Activated CD8-positive, alpha-beta T cell treated with anti-CD3 and anti-CD28 coated beads for 36 hours (primary cell): ENCODE results near the gene CCDC188. TPM values are rescaled to one million over a fixed set of nuclear protein-coding genes. Genes with fewer than 3 reads are reported as not detected.

Source experiments
- ATAC-seq: fragments of 200-7000 bp; cut with Tn5 transposase; one replicate; pipeline ENCODE4 v1.10.0; 2021; ENCODE audit warnings: mild to moderate bottlenecking, moderate library complexity
- CTCF ChIA-PET: fragments of 350-600 bp; sonication (Branson Sonifier 250); formaldehyde crosslinking; loops from one replicate; lab custom pipeline; 2021; ENCODE audit warnings: antibody characterized with exemption; lab: Charles Lee
- POLR2A ChIA-PET: fragments of 350-600 bp; sonication (Branson Sonifier 250); formaldehyde crosslinking; loops from one replicate; lab custom pipeline; 2021; ENCODE audit warnings: antibody characterized with exemption; lab: Charles Lee
- DNase-seq: peaks from one replicate; pipeline ENCODE4 v3.0.0-alpha.2; 2020
- H3K27ac Mint-ChIP-seq: one replicate; pipeline ENCODE4 v1.8.0; 2021; ENCODE audit warnings: mild to moderate bottlenecking, mixed read lengths
- H3K27me3 Mint-ChIP-seq: one replicate; pipeline ENCODE4 v1.8.0; 2021; ENCODE audit warnings: mixed read lengths
- H3K36me3 Mint-ChIP-seq: one replicate; pipeline ENCODE4 v1.8.0; 2021; ENCODE audit warnings: low read depth, mixed read lengths
- H3K4me1 Mint-ChIP-seq: one replicate; pipeline ENCODE4 v1.8.0; 2021; ENCODE audit warnings: low read depth, mixed read lengths
- H3K4me3 Mint-ChIP-seq: one replicate; pipeline ENCODE4 v1.8.0; 2021; ENCODE audit warnings: mild to moderate bottlenecking, moderate library complexity, mixed read lengths
- H3K9me3 Mint-ChIP-seq: one replicate; pipeline ENCODE4 v1.8.0; 2021; ENCODE audit warnings: mixed read lengths
- intact Hi-C: fragments of 100-400 bp; cut with micrococcal nuclease; formaldehyde crosslinking; loops from one replicate; pipeline ENCODE4 v1.10.0; 2022
- total RNA-seq, 2 experiments: library from RNA; stranded (reverse); gene quantifications; one replicate each; pipeline ENCODE4 v1.2.3, GENCODE V29; 2021
- TF ChIP-seq, protein P1 (sequence below): fragments of 200-600 bp; IDR thresholded peaks from one replicate; pipeline ENCODE4 v1.8.0; 2022; ENCODE audit warnings: antibody characterized with exemption, mild to moderate bottlenecking

Gene CCDC188
- total RNA-seq, 2 experiments from 2014 or later = not detected

DNA sequence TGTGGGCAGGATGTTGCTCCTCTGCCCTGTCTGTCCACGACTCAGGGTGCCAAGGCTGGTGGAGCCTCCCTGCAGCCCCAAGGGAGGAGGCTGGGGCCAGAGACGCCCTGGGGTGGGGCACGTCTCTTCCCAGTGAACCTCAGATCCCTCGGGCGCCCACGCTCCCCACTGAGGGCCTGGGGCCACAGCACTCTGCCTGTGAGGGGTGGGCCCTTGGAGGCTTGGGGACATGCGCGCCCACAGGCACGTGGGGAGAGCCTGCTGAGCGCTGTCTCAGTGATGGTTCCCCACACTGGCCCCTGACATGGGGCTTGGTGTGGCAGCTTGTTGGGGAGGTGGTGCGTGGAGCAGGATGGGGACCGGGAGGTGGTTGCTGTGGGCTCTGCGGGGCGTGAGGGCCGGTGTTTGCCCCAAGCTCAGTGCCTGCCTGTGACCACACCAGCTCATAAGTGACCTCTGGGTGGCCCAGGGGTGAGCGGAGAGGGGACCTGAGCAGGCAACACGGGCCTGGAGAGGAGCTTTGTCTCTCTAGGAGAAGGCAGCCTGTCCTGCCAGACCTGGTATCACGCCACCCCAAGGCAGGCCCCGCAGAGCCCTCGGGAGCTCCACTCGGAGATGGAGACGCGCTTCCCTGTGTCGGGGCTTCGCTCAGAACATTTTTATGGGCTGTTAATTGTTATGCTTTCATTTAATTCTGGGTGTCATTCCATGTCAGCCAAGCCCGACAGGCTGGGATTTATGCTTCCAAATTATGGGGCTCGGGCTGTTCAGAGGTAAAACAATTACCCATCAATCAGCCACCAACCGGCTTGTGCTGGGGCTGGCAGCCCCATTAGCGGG lies 27.4 kb upstream of the CCDC188 start:
- H3K4me3 Mint-ChIP-seq = no peak overlapping the region
- no peak for DNase-seq
- CTCF ChIA-PET = interaction anchor here (1.5 kb wide), 1 partner anchor 61 kb away, joined by 3 read pairs; no protein-coding TSS in a partner anchor
- TF ChIP-seq, protein P1, sequence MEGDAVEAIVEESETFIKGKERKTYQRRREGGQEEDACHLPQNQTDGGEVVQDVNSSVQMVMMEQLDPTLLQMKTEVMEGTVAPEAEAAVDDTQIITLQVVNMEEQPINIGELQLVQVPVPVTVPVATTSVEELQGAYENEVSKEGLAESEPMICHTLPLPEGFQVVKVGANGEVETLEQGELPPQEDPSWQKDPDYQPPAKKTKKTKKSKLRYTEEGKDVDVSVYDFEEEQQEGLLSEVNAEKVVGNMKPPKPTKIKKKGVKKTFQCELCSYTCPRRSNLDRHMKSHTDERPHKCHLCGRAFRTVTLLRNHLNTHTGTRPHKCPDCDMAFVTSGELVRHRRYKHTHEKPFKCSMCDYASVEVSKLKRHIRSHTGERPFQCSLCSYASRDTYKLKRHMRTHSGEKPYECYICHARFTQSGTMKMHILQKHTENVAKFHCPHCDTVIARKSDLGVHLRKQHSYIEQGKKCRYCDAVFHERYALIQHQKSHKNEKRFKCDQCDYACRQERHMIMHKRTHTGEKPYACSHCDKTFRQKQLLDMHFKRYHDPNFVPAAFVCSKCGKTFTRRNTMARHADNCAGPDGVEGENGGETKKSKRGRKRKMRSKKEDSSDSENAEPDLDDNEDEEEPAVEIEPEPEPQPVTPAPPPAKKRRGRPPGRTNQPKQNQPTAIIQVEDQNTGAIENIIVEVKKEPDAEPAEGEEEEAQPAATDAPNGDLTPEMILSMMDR = no peak
- POLR2A ChIA-PET = interaction anchor here (0.9 kb wide), 1 partner anchor 14 kb away, joined by 3 read pairs; no protein-coding TSS in a partner anchor
- no peaks in the 10 kb centered on the region for H3K9me3 Mint-ChIP-seq
- H3K4me1 Mint-ChIP-seq = no peaks in the 10 kb centered on the region
- H3K27me3 Mint-ChIP-seq = no peaks in the 10 kb centered on the region
- H3K36me3 Mint-ChIP-seq = no peaks in the 10 kb centered on the region
- ATAC-seq = no peak
- H3K27ac Mint-ChIP-seq = no peak overlapping the region
- intact Hi-C loops = no loop called here

DNA sequence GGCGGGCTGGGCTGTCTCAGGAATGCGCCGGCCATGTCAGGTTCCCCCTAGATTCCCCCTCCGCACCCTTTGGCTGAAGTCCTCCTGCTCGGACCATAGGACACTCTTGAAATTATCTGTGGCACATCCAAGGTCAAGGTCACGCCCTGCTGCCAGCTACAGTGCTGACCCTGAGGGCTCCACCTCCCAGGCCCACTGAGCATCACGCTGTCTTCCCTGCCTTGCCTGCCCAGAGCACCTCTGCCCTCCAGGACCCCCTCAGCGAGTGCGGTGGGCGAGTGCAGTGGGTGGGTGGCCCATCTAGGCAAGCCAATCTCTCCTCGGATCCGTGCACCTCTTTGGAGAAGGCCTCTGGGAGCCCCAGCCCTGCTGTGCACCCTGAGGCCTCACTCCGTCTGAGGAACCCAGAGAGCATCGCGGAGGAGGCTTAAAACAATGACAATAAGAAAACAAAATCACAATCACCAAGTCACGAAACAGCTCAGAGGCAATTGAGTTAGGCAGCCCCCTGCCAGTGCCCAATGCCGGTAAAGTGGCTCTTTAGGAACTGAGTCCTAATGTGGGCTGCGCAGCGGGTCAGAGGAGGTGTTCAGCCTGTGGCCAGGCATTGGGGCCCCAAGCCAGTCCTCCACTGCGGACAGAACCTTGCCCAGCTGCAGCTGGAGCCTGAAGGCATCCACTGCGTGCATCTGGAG lies 26.5 kb upstream of the CCDC188 start:
- Mint-ChIP-seq H3K4me3 (no peak overlapping the region), H3K27me3 (no peaks in the 10 kb centered on the region), H3K27ac (no peak overlapping the region), H3K9me3 (no peaks in the 10 kb centered on the region), H3K4me1 (no peaks in the 10 kb centered on the region), H3K36me3 (no peaks in the 10 kb centered on the region)
- CTCF ChIA-PET = interaction anchor here (1.5 kb wide), 1 partner anchor 62 kb away, joined by 3 read pairs; no protein-coding TSS in a partner anchor
- intact Hi-C loops = no loop called here
- DNase-seq (no peak), ATAC-seq (no peak)
- POLR2A ChIA-PET = no interaction called here
- TF ChIP-seq, protein P1 = no peak

DNA sequence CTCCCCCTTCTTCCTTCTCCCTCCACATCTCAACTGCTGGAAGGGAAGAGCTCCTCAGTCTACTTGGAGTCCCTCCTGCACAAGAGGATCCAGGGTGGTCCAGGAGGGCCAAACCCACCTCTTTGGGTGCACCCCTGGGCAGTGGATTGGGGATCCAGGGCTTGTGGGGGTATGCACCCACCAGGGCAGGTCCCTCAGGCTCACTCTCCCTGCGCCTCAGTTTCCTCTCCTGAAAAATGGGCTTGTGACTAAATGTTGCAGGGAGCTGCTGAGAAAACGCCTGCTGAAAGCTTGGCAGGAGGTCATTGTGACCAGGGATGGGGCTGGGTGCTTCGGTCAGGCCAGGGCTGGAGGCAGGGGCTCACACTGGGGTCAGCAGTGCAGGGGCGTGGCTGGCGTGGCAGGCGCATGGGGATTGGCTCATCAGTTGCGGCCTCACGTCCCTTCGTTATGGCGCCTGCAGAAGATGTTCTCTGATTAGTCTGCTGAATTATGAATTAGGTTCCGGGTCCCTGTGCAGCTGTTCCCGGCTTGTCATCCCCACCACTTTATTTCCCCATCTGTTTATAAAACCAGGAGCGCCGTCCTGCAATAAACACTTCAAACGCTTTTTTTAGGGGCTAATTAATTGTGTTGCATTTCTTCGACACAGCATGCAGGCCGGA lies 25.7 kb upstream of the CCDC188 start:
- H3K36me3 Mint-ChIP-seq = no peaks in the 10 kb centered on the region
- ATAC-seq (no peak), DNase-seq (no peak)
- intact Hi-C loops = no loop called here
- TF ChIP-seq, protein P1 = no peak
- H3K9me3 Mint-ChIP-seq = no peaks in the 10 kb centered on the region
- CTCF ChIA-PET = interaction anchor here (1.5 kb wide), 2 partner anchors 63 to 82 kb away, joined by 3 read pairs; no protein-coding TSS in a partner anchor
- H3K4me3 Mint-ChIP-seq = no peak overlapping the region
- H3K4me1 Mint-ChIP-seq = no peaks in the 10 kb centered on the region
- POLR2A ChIA-PET = no interaction called here
- H3K27me3 Mint-ChIP-seq = no peaks in the 10 kb centered on the region
- no peak overlapping the region for H3K27ac Mint-ChIP-seq

DNA sequence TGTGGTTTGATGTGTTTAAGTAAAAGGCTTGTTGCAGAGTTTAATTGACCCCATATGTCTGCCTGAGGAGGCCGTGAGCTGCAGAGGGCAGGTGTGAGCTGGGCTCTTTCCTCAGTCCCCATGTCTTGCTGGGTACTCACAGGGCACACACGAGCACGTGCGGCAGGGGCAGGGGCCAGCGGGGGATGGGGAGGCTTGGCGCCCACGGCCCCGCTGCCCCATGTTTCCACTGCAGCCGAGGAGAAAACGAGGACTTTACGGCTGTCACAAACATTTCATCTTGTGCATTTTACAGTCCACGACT lies 24.7 kb upstream of the CCDC188 start:
- H3K4me1 Mint-ChIP-seq = no peaks in the 10 kb centered on the region
- TF ChIP-seq, protein P1 = no peak
- intact Hi-C loops = no loop called here
- H3K36me3 Mint-ChIP-seq = no peaks in the 10 kb centered on the region
- H3K27ac Mint-ChIP-seq = no peak overlapping the region
- no peaks in the 10 kb centered on the region for H3K27me3 Mint-ChIP-seq
- no peak for ATAC-seq
- DNase-seq = no peak
- no peak overlapping the region for H3K4me3 Mint-ChIP-seq
- ChIA-PET CTCF (interaction anchor here (1.5 kb wide), 1 partner anchor 83 kb away, joined by 3 read pairs; no protein-coding TSS in a partner anchor), POLR2A (no interaction called here)
- no peaks in the 10 kb centered on the region for H3K9me3 Mint-ChIP-seq
